22Rv1 (cell line): ENCODE data around the gene GCN1.

ENCODE experiments used
- CTCF ChIP-seq: fragments of 450-650 bp; IDR thresholded peaks from 2 replicates; pipeline ENCODE4 v1.5.1; 2017; ENCODE audit warnings: mild to moderate bottlenecking
- ZFX ChIP-seq: fragments of 450-650 bp; IDR thresholded peaks from 2 replicates; pipeline ENCODE4 v1.6.1; 2017; ENCODE audit warnings: antibody characterized with exemption, borderline replicate concordance

- TF ChIP-seq CTCF, result no peak
- TF ChIP-seq ZFX, result no peak
These were observed 78.6 kb downstream of the GCN1 start for GRCh38 chr12:120115692-120116440.
